Smooth muscle cell (in vitro differentiated cells): Measurements from ENCODE around the gene DEPDC4. TPM values are rescaled to one million over a fixed set of nuclear protein-coding genes. Genes with fewer than 3 reads are reported as not detected.
"Not testable (repeated sequence)": the region's sequence is repeated elsewhere in the genome, so short reads cannot be mapped to it uniquely, and the experiment has no call there.

Source experiments
- DNase-seq: peaks from one replicate; lab custom pipeline; 2025; ENCODE audit not compliant: unreplicated experiment; lab: John Stamatoyannopoulos, UW
- H2AFZ ChIP-seq: fragments of 200-600 bp; sonication (generic); 2 replicates; pipeline ENCODE4 v1.6.0; 2016; ENCODE audit warnings: antibody characterized with exemption, low read depth, mild to moderate bottlenecking
- H3F3A ChIP-seq: fragments of 200-600 bp; sonication (generic); 2 replicates; pipeline ENCODE4 v1.6.0; 2017; ENCODE audit warnings: antibody characterized with exemption, low read depth
- H3K27ac ChIP-seq: fragments of 200-600 bp; sonication (generic); 2 replicates; pipeline ENCODE4 v1.5.1; 2016; ENCODE audit warnings: low read depth, mild to moderate bottlenecking
- H3K27me3 ChIP-seq: fragments of 200-600 bp; sonication (generic); 2 replicates; pipeline ENCODE4 v1.6.1; 2016; ENCODE audit warnings: low read depth, mild to moderate bottlenecking
- H3K36me3 ChIP-seq: fragments of 200-600 bp; sonication (generic); 2 replicates; pipeline ENCODE4 v1.5.1; 2016; ENCODE audit warnings: low read depth
- H3K4me1 ChIP-seq: fragments of 200-600 bp; sonication (generic); 2 replicates; pipeline ENCODE4 v1.5.1; 2016; ENCODE audit warnings: low read depth
- H3K4me2 ChIP-seq: fragments of 200-600 bp; sonication (generic); 2 replicates; pipeline ENCODE4 v1.6.0; 2016; ENCODE audit warnings: mild to moderate bottlenecking
- H3K4me3 ChIP-seq: fragments of 200-600 bp; sonication (generic); 2 replicates; pipeline ENCODE4 v1.5.1; 2016; ENCODE audit warnings: mild to moderate bottlenecking
- H3K79me2 ChIP-seq: fragments of 200-600 bp; sonication (generic); 2 replicates; pipeline ENCODE4 v1.6.0; 2016; ENCODE audit warnings: low read depth, mild to moderate bottlenecking
- H3K9ac ChIP-seq: fragments of 200-600 bp; sonication (generic); 2 replicates; pipeline ENCODE4 v1.6.0; 2016; ENCODE audit warnings: low read depth
- H3K9me3 ChIP-seq: fragments of 200-600 bp; sonication (generic); replicated peaks from 2 replicates; pipeline ENCODE4 v1.5.1; 2016; ENCODE audit warnings: low read depth
- H4K20me1 ChIP-seq: fragments of 200-600 bp; sonication (generic); 2 replicates; pipeline ENCODE4 v1.6.0; 2016; ENCODE audit warnings: low read depth
- CTCF ChIP-seq: fragments of 200-600 bp; sonication (generic); IDR thresholded peaks from 2 replicates; pipeline ENCODE4 v1.5.1; 2017; ENCODE audit warnings: borderline replicate concordance, mild to moderate bottlenecking, antibody characterized with exemption; ENCODE audit not compliant: insufficient read depth, poor library complexity, severe bottlenecking
- WGBS: methylation state at CpG from one replicate; pipeline ENCODE4 v1.1.7; 2016; ENCODE audit warnings: low lambda C conversion rate; 5-methylcytosine and 5-hydroxymethylcytosine counted together
- polyA plus RNA-seq: library from polyadenylated mRNA; unstranded; fragments of >200 nt; fragmentation: Nextera tagmentation; extraction: Ambion mirVana; gene quantifications from 2 replicates; pipeline ENCODE4 v1.2.1, GENCODE V29; 2016
- total RNA-seq: library from RNA; depleted of rRNA; stranded (reverse); fragments of >200 nt; gene quantifications from 2 replicates; pipeline ENCODE4 v1.2.3, GENCODE V29; 2014

The DEPDC4 gene
- total and polyA plus RNA-seq, 2 experiments from 2014 or later, result 0.49 to 13.5 TPM

GRCh38 chr12:100229876-100230275 is 37.0 kb downstream of the DEPDC4 start:
- TF ChIP-seq CTCF, result no peak
- Histone ChIP-seq H4K20me1 (no peaks in the 10 kb centered on the region), H3F3A (no peaks in the 10 kb centered on the region), H3K4me1 (no peaks in the 10 kb centered on the region), H3K9ac (no peak overlapping the region), H3K27ac (no peak overlapping the region), H3K27me3 (no peaks in the 10 kb centered on the region), H3K4me3 (no peak overlapping the region), H3K9me3 (no peaks in the 10 kb centered on the region), H3K36me3 (no peaks in the 10 kb centered on the region), H2AFZ (no peak overlapping the region), H3K79me2 (no peaks in the 10 kb centered on the region), H3K4me2 (no peak overlapping the region)
- WGBS, result 77% methylated on average over 4 of the region's 4 CpGs
- DNase-seq, result no peak

GRCh38 chr12:100229036-100229635 is 37.7 kb downstream of the DEPDC4 start:
- WGBS, result 82% methylated on average over 5 of the region's 5 CpGs
- Histone ChIP-seq H3K36me3 (no peaks in the 10 kb centered on the region), H3K9ac (no peak overlapping the region), H3F3A (no peaks in the 10 kb centered on the region), H2AFZ (no peak overlapping the region), H3K9me3 (no peaks in the 10 kb centered on the region), H3K79me2 (no peaks in the 10 kb centered on the region), H3K4me1 (no peaks in the 10 kb centered on the region), H3K27me3 (no peaks in the 10 kb centered on the region), H4K20me1 (no peaks in the 10 kb centered on the region), H3K4me3 (no peak overlapping the region), H3K27ac (no peak overlapping the region), H3K4me2 (no peak overlapping the region)
- no peak for DNase-seq
- TF ChIP-seq CTCF, result no peak

GRCh38 chr12:100225491-100225890 is 41.4 kb downstream of the DEPDC4 start:
- Histone ChIP-seq H3K9me3 (no peaks in the 10 kb centered on the region), H4K20me1 (no peaks in the 10 kb centered on the region), H2AFZ (no peak overlapping the region), H3K36me3 (no peaks in the 10 kb centered on the region), H3K4me1 (no peaks in the 10 kb centered on the region), H3K4me3 (no peak overlapping the region), H3K27ac (no peak overlapping the region), H3K79me2 (no peaks in the 10 kb centered on the region), H3K27me3 (no peaks in the 10 kb centered on the region), H3K9ac (no peak overlapping the region), H3F3A (no peaks in the 10 kb centered on the region), H3K4me2 (no peak overlapping the region)
- TF ChIP-seq CTCF, result no peak
- no peak for DNase-seq

- not testable (repeated sequence) for H3K27ac ChIP-seq, H3K9me3 ChIP-seq, H3F3A ChIP-seq, DNase-seq, H3K79me2 ChIP-seq, H3K4me3 ChIP-seq, H3K4me2 ChIP-seq, H4K20me1 ChIP-seq, H2AFZ ChIP-seq, H3K27me3 ChIP-seq, H3K9ac ChIP-seq, H3K4me1 ChIP-seq
- H3K36me3 ChIP-seq, result peaks cover 19% of the 10 kb centered on the region
- 96% methylated on average over 6 of the region's 6 CpGs for WGBS
Measured at GRCh38 chr12:100222173-100222572, 44.7 kb downstream of the DEPDC4 start.
